Esophagus muscularis mucosa (tissue), 4 donors: ENCODE measurements around the gene NCKAP5. TPM values are rescaled to one million over a fixed set of nuclear protein-coding genes. Genes with fewer than 3 reads are reported as not detected.

ENCODE experiments used
- DNase-seq: peaks from one replicate; pipeline ENCODE4 v3.0.0-alpha.2; 2017; ENCODE audit errors: extremely low spot score
- H3K27ac ChIP-seq, 4 donors: fragments of 200-600 bp; sonication (generic); replicated peaks in 1 of 4; 1 replicate in 3 of 4; 2 replicates in 1 of 4; pipeline ENCODE4 v1.5.1; 2016 to 2019; ENCODE audit warnings: mild to moderate bottlenecking in 1 of 4
- H3K27me3 ChIP-seq, 4 donors: fragments of 200-600 bp; sonication (generic); one replicate each; pipeline versions ENCODE4 v1.5.1 to v1.6.0; 2016 to 2019
- H3K36me3 ChIP-seq, 4 donors: fragments of 200-600 bp; sonication (generic); one replicate each; pipeline ENCODE4 v1.5.1; 2016 to 2019
- H3K4me1 ChIP-seq, 4 donors: fragments of 200-600 bp; sonication (generic); one replicate each; pipeline ENCODE4 v1.5.1; 2016 to 2019
- H3K4me3 ChIP-seq, 4 donors: fragments of 200-600 bp; sonication (generic); 1 replicate in 2 of 4; 2 replicates in 2 of 4; pipeline ENCODE4 v1.5.1; 2016 to 2019; ENCODE audit warnings: mild to moderate bottlenecking in 4 of 4, moderate library complexity in 1 of 4
- H3K9me3 ChIP-seq, 4 donors: fragments of 200-600 bp; sonication (generic); 1 replicate in 3 of 4; 2 replicates in 1 of 4; pipeline ENCODE4 v1.5.1; 2016 to 2019
- CTCF ChIP-seq, 3 experiments: fragments of 200-600 bp in 2 of 3; fragments of 450-650 bp in 1 of 3; sonication (generic) in 2 of 3; IDR thresholded peaks; one replicate each; pipeline ENCODE4 v1.5.1; 2017 to 2019; ENCODE audit warnings: antibody characterized with exemption in 3 of 3, mild to moderate bottlenecking in 2 of 3, moderate library complexity in 1 of 3
- EP300 ChIP-seq: sonication (generic); formaldehyde crosslinking; IDR thresholded peaks from one replicate; pipeline ENCODE4 v1.6.1; 2017; ENCODE audit warnings: antibody characterized with exemption
- POLR2A ChIP-seq: fragments of 450-650 bp; IDR thresholded peaks from one replicate; pipeline ENCODE4 v1.6.1; 2017; ENCODE audit warnings: antibody characterized with exemption, moderate library complexity, mild to moderate bottlenecking, low read depth
- POLR2AphosphoS5 ChIP-seq, 2 donors: sonication (generic); formaldehyde crosslinking; IDR thresholded peaks; one replicate each; pipeline ENCODE4 v1.6.1; 2017; ENCODE audit warnings: antibody characterized with exemption in 2 of 2
- WGBS: methylation state at CpG from one replicate; pipeline ENCODE4 v1.1.5; 2018; 5-methylcytosine and 5-hydroxymethylcytosine counted together
- intact Hi-C: fragments of 100-400 bp; cut with DNase I; formaldehyde crosslinking; loops from one replicate; pipeline ENCODE4 v1.15.1; 2023
- total RNA-seq, 4 donors: library from RNA; depleted of rRNA; stranded (reverse); fragments of >200 nt; gene quantifications; one replicate each; pipeline versions ENCODE4 v1.1.0 to v1.2.1, GENCODE V29; 2016

Gene NCKAP5
- total RNA-seq, 4 donors from 2014 or later, result 0.33 to 1.8 (median 1.0) TPM

GRCh38 chr2:133158442-133158841 lies 409.8 kb downstream of the NCKAP5 start:
- Histone ChIP-seq H3K36me3 (no peaks in the 10 kb centered on the region), H3K4me1 (no peaks in the 10 kb centered on the region), H3K4me3 (no peak overlapping the region), H3K27me3 (no peaks in the 10 kb centered on the region), H3K27ac (no peak overlapping the region), H3K9me3 (no peaks in the 10 kb centered on the region)
- intact Hi-C loops, result no loop called here
- DNase-seq, result no peak
- TF ChIP-seq EP300, result no peak
- TF ChIP-seq POLR2AphosphoS5 (IDR thresholded peaks at IDR 0.05), result no peak
- no peak for TF ChIP-seq POLR2A
- no peak for TF ChIP-seq CTCF (IDR thresholded peaks at IDR 0.05)

DNA sequence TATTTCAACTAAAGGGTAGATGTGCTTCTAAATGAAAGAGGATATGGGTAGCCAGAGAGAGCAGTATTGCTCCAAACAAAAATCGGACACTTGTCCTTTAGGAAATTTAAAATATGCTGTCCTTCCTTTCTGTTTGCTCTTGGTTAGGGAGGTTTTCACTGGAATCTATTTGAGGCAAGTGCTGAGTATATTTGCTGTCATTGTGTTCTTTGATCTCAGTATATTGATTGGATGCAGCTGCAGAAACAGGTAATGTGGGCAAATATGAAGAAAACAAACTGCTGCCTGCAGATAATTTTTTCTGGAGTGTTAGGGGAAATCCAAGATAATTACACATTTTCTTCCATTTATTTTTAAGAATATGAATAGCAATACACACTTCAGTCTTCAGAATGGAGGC lies 410.2 kb downstream of the NCKAP5 start:
- Histone ChIP-seq H3K36me3 (no peaks in the 10 kb centered on the region), H3K27ac (no peak overlapping the region), H3K4me3 (no peak overlapping the region), H3K27me3 (no peaks in the 10 kb centered on the region), H3K4me1 (no peaks in the 10 kb centered on the region), H3K9me3 (no peaks in the 10 kb centered on the region)
- DNase-seq, result no peak
- TF ChIP-seq POLR2A (no peak), CTCF (IDR thresholded peaks at IDR 0.05) (no peak), POLR2AphosphoS5 (IDR thresholded peaks at IDR 0.05) (no peak), EP300 (no peak)
- WGBS, result 76% methylated on average over 1 of the region's 1 CpG
- intact Hi-C loops, result no loop called here

GRCh38 chr2:133157141-133157540 lies 411.1 kb downstream of the NCKAP5 start:
- no peaks in the 10 kb centered on the region for H3K9me3 ChIP-seq
- DNase-seq, result no peak
- no peaks in the 10 kb centered on the region for H3K36me3 ChIP-seq
- H3K27ac ChIP-seq, result no peak overlapping the region
- H3K4me1 ChIP-seq, result no peaks in the 10 kb centered on the region
- H3K4me3 ChIP-seq, result no peak overlapping the region
- intact Hi-C loops, result no loop called here
- WGBS, result 66% methylated on average over 3 of the region's 3 CpGs
- H3K27me3 ChIP-seq, result no peaks in the 10 kb centered on the region
- TF ChIP-seq POLR2AphosphoS5 (IDR thresholded peaks at IDR 0.05) (no peak), CTCF (IDR thresholded peaks at IDR 0.05) (no peak), EP300 (no peak), POLR2A (no peak)

DNA sequence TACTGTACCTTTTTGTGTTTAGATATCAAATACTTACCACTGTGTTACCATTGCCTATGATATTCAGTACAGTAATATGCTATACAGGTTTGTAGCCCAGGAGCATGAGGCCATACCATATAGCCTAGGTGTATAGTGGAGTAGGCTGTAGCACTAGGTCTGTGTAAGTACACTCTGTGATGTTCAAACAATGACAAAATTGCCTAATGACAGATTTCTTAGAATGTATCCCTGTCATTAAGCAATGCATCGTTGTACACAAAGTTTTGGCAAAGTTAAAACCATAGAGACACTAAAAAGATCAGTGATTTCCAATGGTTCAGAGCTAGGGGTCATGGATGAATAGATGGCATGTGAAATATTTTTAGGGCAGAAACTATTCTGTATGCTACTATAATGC lies 415.5 kb downstream of the NCKAP5 start:
- Histone ChIP-seq H3K27ac (no peak overlapping the region), H3K9me3 (no peaks in the 10 kb centered on the region), H3K4me1 (no peaks in the 10 kb centered on the region), H3K27me3 (no peaks in the 10 kb centered on the region), H3K36me3 (no peaks in the 10 kb centered on the region), H3K4me3 (no peak overlapping the region)
- intact Hi-C loops, result no loop called here
- no peak for TF ChIP-seq EP300
- TF ChIP-seq POLR2AphosphoS5 (IDR thresholded peaks at IDR 0.05), result no peak
- TF ChIP-seq CTCF (IDR thresholded peaks at IDR 0.05), result no peak
- no peak for TF ChIP-seq POLR2A
- DNase-seq, result no peak
- WGBS, result 79% methylated on average over 1 of the region's 1 CpG

DNA sequence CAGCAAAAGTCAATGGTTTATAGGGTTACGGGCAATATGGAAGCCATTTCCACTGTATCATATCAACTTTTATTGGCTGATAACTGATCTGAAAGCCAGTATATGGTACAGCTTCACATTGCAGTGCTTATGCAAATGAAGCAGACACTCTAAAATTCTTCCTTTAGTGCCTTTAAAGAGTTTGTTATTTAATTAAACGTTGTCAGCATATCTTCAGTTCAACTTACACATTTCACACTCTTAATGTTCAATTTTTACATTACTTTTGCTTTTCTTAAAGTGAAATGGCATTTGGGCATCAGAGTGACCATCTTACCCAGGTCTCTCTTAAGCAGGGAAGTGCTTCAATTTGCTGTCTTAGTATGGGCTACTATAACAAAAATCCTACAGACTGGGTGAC lies 420.1 kb downstream of the NCKAP5 start:
- WGBS, result 82% methylated on average over 2 of the region's 2 CpGs
- TF ChIP-seq EP300 (no peak), POLR2AphosphoS5 (IDR thresholded peaks at IDR 0.05) (no peak), CTCF (IDR thresholded peaks at IDR 0.05) (no peak), POLR2A (no peak)
- intact Hi-C loops, result no loop called here

More for the DNA sequence above, 420.1 kb downstream of the NCKAP5 start:
- Histone ChIP-seq H3K4me1 (no peaks in the 10 kb centered on the region), H3K27me3 (no peaks in the 10 kb centered on the region), H3K9me3 (no peaks in the 10 kb centered on the region), H3K27ac (no peak overlapping the region), H3K4me3 (no peak overlapping the region), H3K36me3 (no peaks in the 10 kb centered on the region)
- DNase-seq, result no peak
